Mesothelial cell of epicardium (in vitro differentiated cells): ENCODE data around the gene RSPH4A. TPM values are rescaled to one million over a fixed set of nuclear protein-coding genes. Genes with fewer than 3 reads are reported as not detected.

Experiments
- DNase-seq, 2 experiments: peaks; one replicate each; pipeline ENCODE4 v3.0.0; 2021; ENCODE audit warnings: low spot score in 2 of 2; ENCODE audit not compliant: unreplicated experiment in 2 of 2
- H3K27ac Mint-ChIP-seq: 2 replicates; pipeline ENCODE4 v1.8.0; 2021; ENCODE audit warnings: mixed read lengths
- H3K27me3 Mint-ChIP-seq: 2 replicates; pipeline ENCODE4 v1.8.0; 2021; ENCODE audit warnings: low read depth, mixed read lengths
- H3K36me3 Mint-ChIP-seq: 2 replicates; pipeline ENCODE4 v1.8.0; 2021; ENCODE audit warnings: mixed read lengths
- H3K4me1 Mint-ChIP-seq: 2 replicates; pipeline ENCODE4 v1.8.0; 2021; ENCODE audit warnings: mixed read lengths
- H3K4me3 Mint-ChIP-seq: 2 replicates; pipeline ENCODE4 v1.8.0; 2021; ENCODE audit warnings: mild to moderate bottlenecking, moderate library complexity, mixed read lengths
- H3K9me3 Mint-ChIP-seq: 2 replicates; pipeline ENCODE4 v1.8.0; 2021; ENCODE audit warnings: mixed read lengths
- total RNA-seq: library from RNA; stranded (reverse); gene quantifications from 3 replicates; pipeline ENCODE4 v1.2.1, GENCODE V29; 2021
- TF ChIP-seq, protein P1 (sequence below): fragments of 200-600 bp; sonication (generic); IDR thresholded peaks from one replicate; pipeline ENCODE4 v1.5.0; 2021; ENCODE audit warnings: antibody characterized with exemption; ENCODE audit not compliant: unreplicated experiment

The RSPH4A gene
- total RNA-seq, 1 donor from 2014 or later, result 0.78 TPM

DNA sequence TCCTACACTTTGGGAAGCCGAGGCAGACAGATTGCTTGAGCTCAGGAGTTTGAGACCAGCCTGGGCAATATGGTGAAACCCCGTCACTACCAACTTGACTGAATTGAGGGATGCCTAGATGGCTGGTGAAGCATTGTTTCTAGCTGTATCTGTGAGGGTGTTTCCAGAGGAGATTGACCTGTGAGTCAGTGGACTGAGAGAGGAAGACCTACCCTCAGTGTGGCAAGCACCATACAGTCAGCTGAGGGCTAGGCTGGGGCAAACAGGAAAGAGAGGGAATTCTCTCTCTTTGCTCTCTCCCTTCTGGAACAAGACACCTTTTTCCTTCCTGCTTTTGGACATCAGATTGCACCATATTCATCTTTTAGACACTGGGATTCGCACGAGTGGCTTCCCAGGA lies 56.0 kb downstream of the RSPH4A start:
- H3K36me3 Mint-ChIP-seq, result no peaks in the 10 kb centered on the region
- no peak overlapping the region for H3K27ac Mint-ChIP-seq
- TF ChIP-seq, protein P1, sequence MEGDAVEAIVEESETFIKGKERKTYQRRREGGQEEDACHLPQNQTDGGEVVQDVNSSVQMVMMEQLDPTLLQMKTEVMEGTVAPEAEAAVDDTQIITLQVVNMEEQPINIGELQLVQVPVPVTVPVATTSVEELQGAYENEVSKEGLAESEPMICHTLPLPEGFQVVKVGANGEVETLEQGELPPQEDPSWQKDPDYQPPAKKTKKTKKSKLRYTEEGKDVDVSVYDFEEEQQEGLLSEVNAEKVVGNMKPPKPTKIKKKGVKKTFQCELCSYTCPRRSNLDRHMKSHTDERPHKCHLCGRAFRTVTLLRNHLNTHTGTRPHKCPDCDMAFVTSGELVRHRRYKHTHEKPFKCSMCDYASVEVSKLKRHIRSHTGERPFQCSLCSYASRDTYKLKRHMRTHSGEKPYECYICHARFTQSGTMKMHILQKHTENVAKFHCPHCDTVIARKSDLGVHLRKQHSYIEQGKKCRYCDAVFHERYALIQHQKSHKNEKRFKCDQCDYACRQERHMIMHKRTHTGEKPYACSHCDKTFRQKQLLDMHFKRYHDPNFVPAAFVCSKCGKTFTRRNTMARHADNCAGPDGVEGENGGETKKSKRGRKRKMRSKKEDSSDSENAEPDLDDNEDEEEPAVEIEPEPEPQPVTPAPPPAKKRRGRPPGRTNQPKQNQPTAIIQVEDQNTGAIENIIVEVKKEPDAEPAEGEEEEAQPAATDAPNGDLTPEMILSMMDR, result no peak
- H3K9me3 Mint-ChIP-seq, result no peaks in the 10 kb centered on the region
- peaks cover 8% of the 10 kb centered on the region for H3K4me1 Mint-ChIP-seq
- DNase-seq, result no peak
- peaks cover 12% of the 10 kb centered on the region for H3K27me3 Mint-ChIP-seq
- no peak overlapping the region for H3K4me3 Mint-ChIP-seq

DNA sequence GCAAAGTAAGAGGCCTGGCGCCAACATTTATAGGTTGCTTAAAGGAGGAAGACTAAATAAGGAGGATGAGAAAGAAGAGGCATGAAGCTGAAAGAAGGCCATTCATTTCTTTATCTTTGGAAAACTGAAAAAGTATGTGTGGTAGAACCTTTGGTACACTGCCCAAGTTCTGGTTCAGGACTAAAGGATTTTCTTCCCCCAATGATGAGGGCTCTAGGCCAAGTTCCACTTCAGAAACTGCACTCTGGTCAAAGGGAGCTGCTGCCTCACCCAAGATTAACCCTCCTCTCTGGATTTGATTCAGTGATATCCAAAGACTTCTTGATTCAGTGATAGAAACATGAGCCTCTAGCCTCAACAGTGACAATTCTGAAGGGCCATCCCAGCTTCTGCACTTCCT lies 59.7 kb downstream of the RSPH4A start:
- H3K9me3 Mint-ChIP-seq, result no peaks in the 10 kb centered on the region
- DNase-seq, result no peak
- no peaks in the 10 kb centered on the region for H3K36me3 Mint-ChIP-seq
- H3K27ac Mint-ChIP-seq, result no peak overlapping the region
- TF ChIP-seq, protein P1, result no peak
- no peak overlapping the region for H3K4me3 Mint-ChIP-seq
- no peaks in the 10 kb centered on the region for H3K4me1 Mint-ChIP-seq
- peaks cover 12% of the 10 kb centered on the region for H3K27me3 Mint-ChIP-seq

DNA sequence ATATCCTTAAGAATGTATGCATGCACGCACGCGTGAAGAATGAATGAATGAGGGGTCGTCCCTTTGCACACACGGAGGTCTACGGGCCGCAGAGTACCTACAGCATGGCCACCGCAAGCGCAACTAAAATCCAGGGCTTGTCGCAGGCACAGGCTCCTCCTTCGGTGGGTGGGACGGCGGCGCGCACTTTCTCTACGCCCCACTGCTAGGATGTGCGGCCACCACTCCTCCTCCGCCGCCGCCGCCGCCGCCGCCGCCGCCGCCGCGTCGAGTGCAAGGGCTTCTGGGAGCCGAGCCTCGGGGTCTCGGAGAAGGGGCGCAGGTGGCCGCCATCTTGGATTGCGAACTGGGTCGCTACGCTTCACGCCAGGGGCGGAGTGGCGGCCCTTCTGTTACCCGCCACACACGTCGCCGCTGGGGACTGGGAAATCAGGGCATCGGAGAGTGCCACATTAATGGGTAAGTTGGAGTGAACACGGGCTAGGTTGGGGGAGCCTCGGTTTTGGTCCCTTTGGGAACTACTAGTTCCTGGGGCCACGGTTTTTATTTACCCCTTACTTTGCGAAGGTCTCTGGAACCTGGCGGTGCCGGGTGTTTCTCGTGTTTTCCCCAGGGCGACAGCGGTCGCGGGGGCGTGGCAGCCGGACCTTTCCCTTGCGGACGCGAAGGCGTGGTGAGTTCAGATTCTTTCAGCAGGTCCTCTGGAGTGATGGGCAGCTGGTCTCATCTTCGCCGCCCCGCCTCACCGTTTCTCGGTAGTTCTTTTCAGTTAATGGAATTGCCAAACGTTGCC lies 64.8 kb downstream of the RSPH4A start, which contains the start of gene KPNA5:
TSS of gene KPNA5 (plus strand) at position 332 of the 793 bp plus-strand sequence. CDS start at position 456, 124 bp downstream.
- TF ChIP-seq, protein P1, result no peak
- peak within 1 kb of the TSS; percentile 98 for H3K4me3 Mint-ChIP-seq
- H3K27ac Mint-ChIP-seq, result peak within 1 kb of the TSS; percentile 99
- peak; percentile 75 to 90 for DNase-seq
- no peaks in the 10 kb centered on the region for H3K27me3 Mint-ChIP-seq
- peaks cover 8% of the 10 kb centered on the region for H3K9me3 Mint-ChIP-seq
- H3K4me1 Mint-ChIP-seq, result peaks cover 12% of the 10 kb centered on the region
- H3K36me3 Mint-ChIP-seq, result peaks cover 18% of the 10 kb centered on the region

DNA sequence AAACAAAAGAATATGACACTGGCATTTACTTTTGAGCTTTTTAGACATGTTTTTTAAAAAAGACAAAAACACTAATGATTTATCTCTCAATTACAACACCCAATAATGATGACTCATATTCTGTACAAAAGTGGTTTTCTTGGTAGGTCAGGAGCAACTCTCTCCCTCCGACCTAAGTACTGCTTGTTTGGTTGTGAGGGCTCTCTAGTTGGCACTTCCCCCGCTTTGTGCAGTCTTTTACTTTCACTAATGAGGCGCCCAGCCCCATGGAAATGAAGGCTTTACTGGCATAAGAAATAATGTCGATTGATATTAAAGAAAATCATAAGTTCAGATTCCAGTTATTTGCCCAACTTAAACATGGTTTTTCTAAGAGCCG lies 66.0 kb downstream of the RSPH4A start:
- H3K4me3 Mint-ChIP-seq, result peak overlapping the region; percentile 98
- DNase-seq, result no peak

More for the DNA sequence above, 66.0 kb downstream of the RSPH4A start:
- no peaks in the 10 kb centered on the region for H3K27me3 Mint-ChIP-seq
- TF ChIP-seq, protein P1, result no peak
- peaks cover 24% of the 10 kb centered on the region for H3K4me1 Mint-ChIP-seq
- H3K9me3 Mint-ChIP-seq, result peaks cover 9% of the 10 kb centered on the region
- H3K36me3 Mint-ChIP-seq, result peaks cover 21% of the 10 kb centered on the region
- H3K27ac Mint-ChIP-seq, result peak overlapping the region; percentile 91

Other genes starting within 250 kb of the RSPH4A start
- gene DSE, start 245.5 kb upstream of the RSPH4A start, total RNA-seq, result 69.6 to 73.3 TPM (median 70.7 TPM) in 3 replicates
- gene CALHM6, start 155.1 kb upstream of the RSPH4A start, total RNA-seq, result 2.2 to 2.4 TPM (median 2.4 TPM) in 3 replicates
- gene CALHM5, start 104.8 kb upstream of the RSPH4A start, total RNA-seq, result 1.4 to 1.7 TPM (median 1.6 TPM) in 3 replicates
- 1.7 to 2.3 TPM (median 2.1 TPM) in 3 replicates for gene TRAPPC3L, start 70.8 kb upstream of the RSPH4A start, total RNA-seq
- gene CALHM4, start 62.7 kb upstream of the RSPH4A start, total RNA-seq, result not detected in 3 replicates
- gene RWDD1, start 45.0 kb upstream of the RSPH4A start, total RNA-seq, result 34.4 to 37.6 TPM (median 37.0 TPM) in 3 replicates
- 13.0 to 13.9 TPM (median 13.1 TPM) in 3 replicates for gene ZUP1, start 52.3 kb downstream of the RSPH4A start, total RNA-seq
- gene KPNA5, start 64.7 kb downstream of the RSPH4A start, total RNA-seq, result 28.1 to 32.2 TPM (median 29.5 TPM) in 3 replicates
- gene FAM162B, start 149.2 kb downstream of the RSPH4A start, total RNA-seq, result 1.1 to 1.9 TPM (median 1.7 TPM) in 3 replicates
- gene GPRC6A, start 212.6 kb downstream of the RSPH4A start, total RNA-seq, result 0.18 to 0.40 TPM (median 0.32 TPM) in 3 replicates